Rectal smooth muscle tissue (tissue), 1 donor: ENCODE results near the gene KCTD16.

ENCODE experiments used
- H3K27ac ChIP-seq: one replicate; pipeline ENCODE4 v1.7.0; 2013; ENCODE audit warnings: low read depth, low read length, inconsistent platforms
- H3K27me3 ChIP-seq: one replicate; pipeline ENCODE4 v1.7.0; 2013; ENCODE audit warnings: low read length; ENCODE audit not compliant: control insufficient read depth, insufficient read depth
- H3K36me3 ChIP-seq: one replicate; pipeline ENCODE4 v1.7.0; 2013; ENCODE audit warnings: low read length; ENCODE audit not compliant: control insufficient read depth, insufficient read depth
- H3K4me1 ChIP-seq: one replicate; pipeline ENCODE4 v1.7.0; 2013; ENCODE audit warnings: low read length; ENCODE audit not compliant: control insufficient read depth, insufficient read depth
- H3K4me3 ChIP-seq: one replicate; pipeline ENCODE4 v1.7.0; 2013; ENCODE audit warnings: low read length
- H3K9ac ChIP-seq: one replicate; pipeline ENCODE4 v1.7.0; 2013; ENCODE audit warnings: low read length

Gene KCTD16

DNA sequence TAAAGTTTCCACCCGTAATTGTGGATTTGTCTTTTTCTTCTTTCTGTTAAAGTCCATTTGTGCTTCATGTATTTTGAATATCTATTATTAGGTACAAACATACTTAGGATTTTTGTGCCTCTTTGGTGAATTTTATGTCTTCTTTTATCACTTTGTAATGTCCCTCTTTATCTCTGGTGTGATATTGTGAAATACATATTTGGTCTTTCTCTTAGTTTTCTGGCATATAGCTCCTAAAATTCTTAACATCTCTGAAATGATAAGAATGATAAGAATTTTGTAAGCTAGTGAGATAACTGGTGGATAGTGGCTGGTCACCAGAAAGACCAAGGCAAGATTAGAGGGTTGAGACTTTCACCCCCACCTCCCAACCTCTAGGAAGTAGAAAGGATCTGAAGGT is 111.1 kb downstream of the KCTD16 start:
- H3K36me3 ChIP-seq: no peaks in the 10 kb centered on the region

DNA sequence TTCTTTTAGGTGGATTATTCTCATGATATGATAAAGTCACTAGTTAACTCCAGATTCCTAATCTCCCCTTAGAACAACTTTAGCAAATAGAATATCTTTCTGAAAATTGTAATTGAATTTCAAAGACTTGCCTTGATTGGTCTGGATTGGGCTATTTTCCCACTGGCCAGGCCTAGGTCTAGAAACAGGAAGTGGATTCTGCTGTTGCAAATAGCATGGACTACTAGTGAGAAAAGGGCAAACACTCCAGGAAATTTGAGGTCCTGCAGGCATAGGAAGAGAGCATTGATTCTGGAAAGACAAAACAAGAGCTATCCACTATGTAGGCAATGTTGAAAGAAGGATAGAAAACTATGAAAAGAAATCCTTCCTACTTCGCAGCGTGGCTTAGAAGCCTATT is 113.4 kb downstream of the KCTD16 start:
- Histone ChIP-seq H3K4me1 (no peaks in the 10 kb centered on the region), H3K27me3 (no peaks in the 10 kb centered on the region), H3K27ac (no peak overlapping the region), H3K36me3 (no peaks in the 10 kb centered on the region), H3K4me3 (no peak overlapping the region), H3K9ac (no peak overlapping the region)

More for the DNA sequence above, 111.1 kb downstream of the KCTD16 start:
- H3K9ac ChIP-seq: no peak overlapping the region
- no peaks in the 10 kb centered on the region for H3K4me1 ChIP-seq
- H3K27me3 ChIP-seq: no peaks in the 10 kb centered on the region
- H3K4me3 ChIP-seq: no peak overlapping the region
- H3K27ac ChIP-seq: no peak overlapping the region

DNA sequence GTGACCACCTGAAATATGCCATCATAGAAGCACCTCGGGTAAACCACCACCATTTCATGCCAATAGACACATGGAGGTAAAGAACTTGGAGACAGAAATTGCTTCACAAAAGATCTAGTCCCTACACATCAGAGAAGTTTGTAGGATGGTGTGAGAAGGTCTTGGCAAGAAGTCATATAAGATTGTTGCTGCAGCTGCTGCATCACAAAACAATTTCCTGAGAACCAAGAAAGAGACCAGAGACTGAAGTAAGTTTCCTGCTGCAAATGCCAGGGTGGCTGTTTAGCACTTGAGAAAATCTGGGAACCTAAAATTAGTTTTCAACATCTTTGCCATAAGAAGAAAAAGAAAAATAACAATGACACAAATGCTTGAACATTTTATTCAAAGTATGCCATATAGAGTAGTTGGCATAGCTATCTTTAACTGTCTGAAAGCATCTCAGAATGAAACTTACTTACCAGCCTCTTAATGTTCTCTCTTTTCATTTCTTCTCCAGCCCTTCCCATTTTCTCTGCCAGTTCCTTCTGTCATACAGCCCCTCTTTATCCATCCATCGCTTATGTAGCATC is 114.3 kb downstream of the KCTD16 start:
- H3K27ac ChIP-seq: no peak overlapping the region
- no peak overlapping the region for H3K4me3 ChIP-seq
- no peaks in the 10 kb centered on the region for H3K27me3 ChIP-seq
- no peak overlapping the region for H3K9ac ChIP-seq
- H3K4me1 ChIP-seq: no peaks in the 10 kb centered on the region
- no peaks in the 10 kb centered on the region for H3K36me3 ChIP-seq

DNA sequence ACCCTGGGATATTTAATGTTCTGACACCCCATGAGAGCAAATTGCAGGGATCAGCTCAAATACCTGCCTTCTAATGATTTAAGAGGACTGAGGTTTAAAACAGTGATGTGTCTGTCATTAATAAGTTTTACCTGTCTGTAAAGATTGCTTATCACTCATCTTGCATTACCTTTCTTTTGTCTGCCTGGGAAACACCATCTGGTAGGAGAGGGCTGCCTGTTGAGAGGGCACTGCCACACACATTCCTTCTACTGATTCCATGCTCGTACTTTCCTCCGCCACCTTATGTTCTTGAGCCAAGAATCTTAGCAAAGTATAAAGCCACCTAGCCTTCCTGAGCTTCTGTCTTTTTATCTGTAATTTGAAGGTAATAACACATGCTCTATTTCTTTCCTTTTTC is 118.6 kb downstream of the KCTD16 start:
- Histone ChIP-seq H3K27me3 (no peaks in the 10 kb centered on the region), H3K27ac (no peak overlapping the region), H3K4me1 (no peaks in the 10 kb centered on the region), H3K36me3 (no peaks in the 10 kb centered on the region), H3K4me3 (no peak overlapping the region), H3K9ac (no peak overlapping the region)

DNA sequence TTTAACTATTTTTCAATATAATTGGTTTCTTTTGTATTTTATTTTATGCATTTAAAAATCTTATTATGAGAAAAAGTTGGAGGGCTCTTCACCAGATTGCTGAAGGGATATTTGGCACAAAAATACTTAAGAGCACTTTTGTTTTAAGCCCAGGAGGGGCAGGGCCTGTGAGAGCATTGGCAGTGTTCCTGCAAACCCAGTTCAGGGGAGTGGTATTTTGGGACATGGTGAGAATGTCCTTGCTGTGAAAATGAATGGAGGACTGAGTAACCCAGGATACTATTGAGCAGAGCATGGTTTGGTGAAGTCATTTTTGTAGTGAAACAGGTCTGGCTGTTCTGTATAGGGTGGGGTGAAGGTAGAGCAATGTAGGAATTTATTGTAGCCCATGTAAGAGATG is 121.4 kb downstream of the KCTD16 start:
- Histone ChIP-seq H3K9ac (no peak overlapping the region), H3K36me3 (no peaks in the 10 kb centered on the region), H3K4me3 (no peak overlapping the region), H3K27me3 (no peaks in the 10 kb centered on the region), H3K4me1 (no peaks in the 10 kb centered on the region), H3K27ac (no peak overlapping the region)

DNA sequence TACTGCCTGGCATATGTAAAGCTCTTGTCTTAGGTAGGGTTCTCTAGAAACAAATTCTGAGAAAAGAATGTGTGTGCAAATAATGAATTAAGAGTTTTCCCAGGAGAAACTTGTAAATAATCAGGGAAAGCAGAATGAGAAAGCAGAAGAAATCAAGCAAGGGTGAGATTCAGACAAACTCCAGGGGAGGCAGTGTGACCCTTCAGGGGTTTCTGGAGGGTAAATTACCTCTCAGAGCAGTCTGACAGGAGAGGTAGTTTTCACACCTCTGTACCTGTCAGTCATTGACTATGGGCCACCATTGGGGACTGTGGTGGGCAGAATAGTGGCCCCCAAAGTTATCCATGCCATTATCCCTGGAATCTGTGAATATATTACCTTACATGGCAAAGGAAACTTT is 124.6 kb downstream of the KCTD16 start:
- Histone ChIP-seq H3K27ac (no peak overlapping the region), H3K4me3 (no peak overlapping the region), H3K27me3 (no peaks in the 10 kb centered on the region), H3K9ac (no peak overlapping the region), H3K4me1 (no peaks in the 10 kb centered on the region), H3K36me3 (no peaks in the 10 kb centered on the region)

DNA sequence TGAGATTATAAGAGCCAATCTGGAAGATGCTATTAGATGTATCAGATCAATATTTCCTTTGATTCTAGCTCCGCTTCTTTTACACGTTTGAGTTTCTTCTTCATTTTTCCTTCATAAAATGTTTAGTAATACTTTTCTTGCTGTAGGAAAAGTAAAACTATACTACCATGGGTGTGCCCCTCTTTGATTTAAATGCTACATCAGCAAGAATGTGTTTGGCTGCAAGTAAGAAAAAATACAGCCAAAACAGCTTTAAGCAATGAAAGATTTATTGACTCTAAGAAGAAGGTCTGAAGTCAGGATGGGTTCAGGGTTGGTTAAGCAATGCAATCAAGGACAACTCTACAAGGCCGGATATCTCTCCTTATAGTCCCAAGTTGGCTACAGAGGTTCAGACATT is 126.4 kb downstream of the KCTD16 start:
- no peak overlapping the region for H3K27ac ChIP-seq
- no peaks in the 10 kb centered on the region for H3K36me3 ChIP-seq
- H3K27me3 ChIP-seq: no peaks in the 10 kb centered on the region

DNA sequence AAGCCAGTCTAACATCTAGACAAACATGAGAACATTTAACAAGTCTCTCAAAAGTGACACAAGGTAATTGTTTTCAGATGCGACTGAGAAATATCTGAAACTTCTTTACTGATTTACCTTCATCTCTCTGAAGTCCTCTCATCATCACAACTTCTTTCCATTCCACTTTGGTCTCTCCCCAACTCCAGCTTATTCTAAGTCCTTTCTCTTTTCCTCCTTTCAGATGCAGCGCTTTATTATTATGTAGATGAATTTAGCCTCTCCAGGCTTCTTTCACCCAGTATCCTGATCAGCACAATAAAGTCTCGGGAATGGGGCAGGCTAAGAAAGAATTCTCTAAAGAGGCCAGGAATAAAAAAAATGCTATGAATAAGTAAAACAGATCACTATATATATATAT is 128.0 kb downstream of the KCTD16 start:
- no peaks in the 10 kb centered on the region for H3K27me3 ChIP-seq
- H3K9ac ChIP-seq: no peak overlapping the region
- no peaks in the 10 kb centered on the region for H3K4me1 ChIP-seq
- no peaks in the 10 kb centered on the region for H3K36me3 ChIP-seq
- H3K4me3 ChIP-seq: no peak overlapping the region
- no peak overlapping the region for H3K27ac ChIP-seq

More for the DNA sequence above, 126.4 kb downstream of the KCTD16 start:
- no peak overlapping the region for H3K9ac ChIP-seq
- H3K4me3 ChIP-seq: no peak overlapping the region
- H3K4me1 ChIP-seq: no peaks in the 10 kb centered on the region

DNA sequence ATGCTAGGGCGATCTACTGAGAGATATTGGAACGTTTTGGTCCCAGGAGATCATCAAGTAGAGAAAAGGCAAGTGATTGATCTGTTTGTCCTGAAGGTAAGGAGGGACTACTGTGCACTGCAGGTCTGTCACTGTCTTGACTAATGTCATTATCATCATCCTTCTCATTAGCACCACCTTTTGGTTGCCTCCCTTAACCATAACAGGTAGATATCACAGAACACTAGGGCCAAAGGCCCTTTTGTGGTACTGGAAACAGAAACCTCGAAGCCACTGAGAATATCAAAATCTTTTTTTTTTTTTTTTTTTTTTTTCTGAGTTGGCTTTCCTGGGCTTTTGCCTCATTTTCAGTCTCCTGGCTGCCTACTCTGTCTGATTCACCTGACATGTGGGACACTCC is 134.0 kb downstream of the KCTD16 start:
- no peak overlapping the region for H3K4me3 ChIP-seq
- H3K9ac ChIP-seq: no peak overlapping the region
- H3K27me3 ChIP-seq: no peaks in the 10 kb centered on the region
- H3K27ac ChIP-seq: no peak overlapping the region
- no peaks in the 10 kb centered on the region for H3K4me1 ChIP-seq
- H3K36me3 ChIP-seq: no peaks in the 10 kb centered on the region

DNA sequence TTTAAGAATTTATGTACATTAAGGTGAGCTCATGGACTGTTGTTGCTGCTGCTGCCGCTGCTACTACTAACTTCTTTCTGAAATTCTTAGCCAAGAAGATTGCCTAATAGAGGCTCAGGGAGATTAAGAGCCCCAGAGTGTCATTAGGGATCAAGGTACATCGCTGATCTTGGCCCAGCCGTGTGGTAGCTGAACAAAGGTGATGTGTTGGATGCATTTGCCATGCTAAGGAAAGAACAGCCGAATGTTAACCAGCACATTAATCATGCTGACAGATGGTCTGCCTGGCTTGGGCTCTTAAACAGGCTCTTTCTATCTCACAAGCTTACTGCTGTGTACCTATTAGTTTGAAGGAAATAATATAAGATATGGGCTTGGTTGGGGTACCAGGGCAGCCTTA is 137.1 kb downstream of the KCTD16 start:
- Histone ChIP-seq H3K9ac (no peak overlapping the region), H3K27me3 (peaks cover 5% of the 10 kb centered on the region), H3K4me3 (no peak overlapping the region), H3K4me1 (no peaks in the 10 kb centered on the region), H3K27ac (no peak overlapping the region), H3K36me3 (no peaks in the 10 kb centered on the region)

DNA sequence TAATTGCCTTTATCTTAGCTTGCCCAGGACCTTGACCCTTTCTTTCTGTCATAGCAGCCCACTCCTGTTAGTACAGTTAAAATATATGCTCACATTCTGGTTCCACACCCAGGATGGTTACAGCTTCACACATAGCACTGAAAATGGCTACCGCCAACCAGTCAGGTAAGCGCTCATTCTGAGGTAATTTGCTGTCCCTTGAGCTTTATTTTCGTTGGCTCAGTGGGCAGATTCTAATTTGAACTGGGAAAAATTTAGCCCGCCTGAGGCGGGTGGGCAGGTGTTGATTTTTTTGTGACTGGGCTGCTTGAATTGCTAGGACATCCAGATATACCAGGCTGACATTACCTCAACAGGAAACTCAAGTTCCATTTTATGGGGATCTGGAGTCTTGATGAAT is 137.5 kb downstream of the KCTD16 start:
- H3K4me3 ChIP-seq: no peak overlapping the region
- H3K4me1 ChIP-seq: no peaks in the 10 kb centered on the region
- H3K36me3 ChIP-seq: no peaks in the 10 kb centered on the region
- peaks cover 5% of the 10 kb centered on the region for H3K27me3 ChIP-seq
- no peak overlapping the region for H3K27ac ChIP-seq
- no peak overlapping the region for H3K9ac ChIP-seq

DNA sequence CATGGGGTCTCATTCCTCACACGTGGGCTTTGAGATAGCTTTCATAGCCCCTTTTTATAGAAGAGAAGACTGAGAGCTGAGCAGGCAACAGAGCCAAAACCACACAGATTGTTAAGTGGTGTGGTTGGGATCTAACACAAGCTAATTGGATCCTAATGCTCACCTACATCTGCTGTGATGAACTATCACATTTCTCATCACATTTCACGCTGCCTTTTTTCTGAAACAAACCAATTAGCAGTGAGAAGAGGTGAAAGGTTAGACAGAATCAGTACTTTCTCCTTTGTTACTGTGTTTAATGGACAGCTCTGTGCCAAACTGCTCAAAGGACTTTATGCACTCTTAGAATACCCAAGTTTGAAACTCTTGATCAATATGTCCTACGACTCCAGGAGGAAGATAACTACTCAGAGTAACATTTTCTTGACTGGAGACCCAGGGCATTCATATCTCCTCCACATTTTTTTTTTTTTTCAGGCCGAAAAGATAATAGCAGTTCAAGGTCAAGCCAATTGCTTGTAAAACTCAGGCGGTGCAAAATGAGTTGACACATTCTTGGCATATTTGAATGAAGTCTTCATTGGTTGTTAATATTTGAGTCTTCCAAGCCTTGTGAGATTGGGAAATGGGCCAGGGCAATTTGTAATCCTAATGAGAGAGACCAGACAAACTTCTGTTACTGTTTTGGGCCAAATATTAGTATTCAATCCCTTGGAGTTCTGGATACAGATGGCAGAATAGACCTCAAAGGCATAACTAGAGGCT is 138.4 kb downstream of the KCTD16 start:
- Histone ChIP-seq H3K9ac (no peak overlapping the region), H3K36me3 (no peaks in the 10 kb centered on the region), H3K27ac (no peak overlapping the region), H3K27me3 (peaks cover 5% of the 10 kb centered on the region), H3K4me3 (no peak overlapping the region), H3K4me1 (no peaks in the 10 kb centered on the region)

DNA sequence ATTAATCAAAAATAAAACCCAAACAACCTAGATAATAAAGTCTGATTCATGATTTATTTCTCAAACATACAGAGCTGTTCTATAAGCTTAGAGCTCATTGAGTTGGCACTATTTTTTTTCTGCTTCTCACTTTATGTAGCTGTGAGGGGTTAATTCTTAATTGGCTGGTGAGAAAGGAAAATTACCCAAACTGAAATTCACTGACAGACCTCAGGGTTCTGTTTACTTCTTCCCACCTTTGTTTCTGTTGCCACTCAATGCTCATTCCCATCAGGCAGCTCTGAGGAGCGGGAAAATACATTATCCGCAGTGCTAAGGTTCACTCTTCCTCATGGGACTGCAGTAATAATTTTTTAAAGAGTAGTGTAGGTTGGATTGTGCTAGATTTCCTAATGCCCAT is 139.9 kb downstream of the KCTD16 start:
- Histone ChIP-seq H3K4me1 (no peaks in the 10 kb centered on the region), H3K9ac (no peak overlapping the region), H3K4me3 (no peak overlapping the region), H3K27me3 (peaks cover 5% of the 10 kb centered on the region), H3K27ac (no peak overlapping the region), H3K36me3 (no peaks in the 10 kb centered on the region)
